Endothelial cell of umbilical vein (primary cell): ENCODE data around the gene AK8. TPM values are rescaled to one million over a fixed set of nuclear protein-coding genes. Genes with fewer than 3 reads are reported as not detected.
A peak's percentile ranks its signal among the peaks of the same experiment; 100 is the strongest.

Experiments
- BruUV-seq: library from RNA; stranded (reverse); fragments of 400-500 nt; replicated peaks from 2 replicates; lab custom pipeline; 2021; lab: Mats Ljungman, UMichigan
- CTCF ChIA-PET: fragments of 300-600, 350-600 bp; sonication (Branson Sonifier 250); formaldehyde crosslinking; loops from one replicate; lab custom pipeline; 2021; ENCODE audit warnings: antibody characterized with exemption, inconsistent platforms; lab: Charles Lee
- POLR2A ChIA-PET: fragments of 300-600, 350-600 bp; sonication (Branson Sonifier 250); formaldehyde crosslinking; loops from one replicate; lab custom pipeline; 2021; ENCODE audit warnings: antibody characterized with exemption, inconsistent platforms; lab: Charles Lee
- DNase-seq: peaks from one replicate; pipeline ENCODE4 v3.0.0-alpha.2; 2011; ENCODE audit warnings: low read depth, low spot score
- FAIRE-seq: peaks from 2 replicates; lab custom pipeline; 2011; peaks lifted over from hg19 to GRCh38; lab: Jason Lieb, UNC
- H2AFZ ChIP-seq: 2 replicates; pipeline ENCODE4 v1.6.0; 2012; ENCODE audit warnings: low read depth, low read length, control low read depth, inconsistent platforms
- H3K27ac ChIP-seq: 2 replicates; pipeline ENCODE4 v1.5.1; 2011; ENCODE audit warnings: low read depth, mild to moderate bottlenecking, control low read depth, low read length, moderate library complexity; ENCODE audit not compliant: insufficient read depth
- H3K27me3 ChIP-seq, 2 experiments: 2 replicates each; pipeline versions ENCODE4 v1.6.0 to v1.6.1; 2011; ENCODE audit warnings: low read length in 2 of 2, mixed read lengths in 1 of 2; ENCODE audit not compliant: control insufficient read depth in 2 of 2, insufficient read depth in 2 of 2
- H3K36me3 ChIP-seq, 2 experiments: 2 replicates in 1 of 2; 3 replicates in 1 of 2; pipeline ENCODE4 v1.5.1; 2011; ENCODE audit warnings: low read length in 2 of 2, mild to moderate bottlenecking in 1 of 2, moderate library complexity in 1 of 2; ENCODE audit not compliant: control insufficient read depth in 2 of 2, insufficient read depth in 2 of 2; ENCODE audit errors: extremely low read depth in 1 of 2
- H3K4me1 ChIP-seq: 3 replicates; pipeline ENCODE4 v1.5.1; 2011; ENCODE audit warnings: mild to moderate bottlenecking, low read length; ENCODE audit not compliant: control insufficient read depth, insufficient read depth; ENCODE audit errors: extremely low read depth
- H3K4me2 ChIP-seq: 2 replicates; pipeline ENCODE4 v1.6.1; 2011; ENCODE audit warnings: low read length, control low read depth, mixed read lengths; ENCODE audit not compliant: insufficient read depth
- H3K4me3 ChIP-seq, 3 experiments: fragments of 200-600 bp in 1 of 3; sonication (generic), shearing (Covaris generic) in 1 of 3; replicated peaks in 1 of 3; 2 replicates each; pipeline ENCODE4 v1.5.1; 2011 to 2016; ENCODE audit warnings: control low read depth in 3 of 3, low read length in 3 of 3, mild to moderate bottlenecking in 2 of 3, inconsistent platforms in 1 of 3, low read depth in 1 of 3, moderate library complexity in 1 of 3; ENCODE audit not compliant: insufficient read depth in 1 of 3
- H3K79me2 ChIP-seq: 2 replicates; pipeline ENCODE4 v1.6.0; 2012; ENCODE audit warnings: low read length, inconsistent platforms; ENCODE audit not compliant: control insufficient read depth, insufficient read depth
- H3K9ac ChIP-seq: replicated peaks from 2 replicates; pipeline ENCODE3; 2011; ENCODE audit warnings: low read length, control low read depth; ENCODE audit not compliant: insufficient read depth; ENCODE audit errors: extremely low read depth
- H3K9me1 ChIP-seq: replicated peaks from 3 replicates; pipeline ENCODE4 v1.6.0; 2011; ENCODE audit warnings: mild to moderate bottlenecking, low read length; ENCODE audit not compliant: control insufficient read depth, insufficient read depth; ENCODE audit errors: extremely low read depth
- H3K9me3 ChIP-seq: replicated peaks from 2 replicates; pipeline ENCODE4 v1.5.1; 2012; ENCODE audit warnings: low read length, inconsistent platforms; ENCODE audit not compliant: control insufficient read depth, insufficient read depth
- H4K20me1 ChIP-seq: replicated peaks from 2 replicates; pipeline ENCODE3; 2011; ENCODE audit warnings: mild to moderate bottlenecking, low read length; ENCODE audit not compliant: control insufficient read depth, insufficient read depth; ENCODE audit errors: extremely low read depth
- EZH2 ChIP-seq: IDR thresholded peaks from 2 replicates; pipeline ENCODE4 v1.6.1; 2012; ENCODE audit warnings: borderline replicate concordance, low read depth, mild to moderate bottlenecking, moderate library complexity, low read length, inconsistent platforms; ENCODE audit not compliant: severe bottlenecking
- FOS ChIP-seq: IDR thresholded peaks from 2 replicates; pipeline ENCODE4 v1.6.1; 2011; ENCODE audit warnings: mild to moderate bottlenecking, low read length, moderate library complexity, borderline replicate concordance; ENCODE audit not compliant: insufficient read depth
- GATA2 ChIP-seq: IDR thresholded peaks from 2 replicates; pipeline ENCODE4 v1.7.0; 2011; ENCODE audit warnings: low read depth, mild to moderate bottlenecking, moderate library complexity, mixed read lengths, low read length; ENCODE audit not compliant: insufficient read length, insufficient read depth
- JUN ChIP-seq: IDR thresholded peaks from 2 replicates; pipeline ENCODE4 v1.6.1; 2011; ENCODE audit warnings: borderline replicate concordance, low read depth; ENCODE audit not compliant: insufficient read length, insufficient read depth
- MYC ChIP-seq: IDR thresholded peaks from one replicate; pipeline ENCODE4 v1.6.1; 2011; ENCODE audit warnings: mild to moderate bottlenecking, low read depth, low read length
- POLR2A ChIP-seq: IDR thresholded peaks from 2 replicates; pipeline ENCODE4 v1.6.1; 2012; ENCODE audit warnings: low read depth, mild to moderate bottlenecking, control low read depth, low read length
- POLR2AphosphoS5 ChIP-seq: IDR thresholded peaks from 2 replicates; pipeline ENCODE4 v1.6.1; 2012; ENCODE audit warnings: low read depth, mild to moderate bottlenecking, control low read depth, low read length, moderate library complexity; ENCODE audit not compliant: insufficient read depth
- dilution Hi-C: fragments of 300-500 bp; cut with MboI; formaldehyde crosslinking; loops from one replicate; pipeline ENCODE4 v1.15.0; 2019; ENCODE audit warnings: low sequenced_read_pairs; ENCODE audit not compliant: extremely low pct_ligation_motif_present
- intact Hi-C: fragments of 100-400 bp; cut with micrococcal nuclease; formaldehyde crosslinking; loops from one replicate; pipeline ENCODE4 v1.10.0; 2022
- polyA plus RNA-seq, 4 experiments: library from polyadenylated mRNA; depleted of rRNA in 3 of 4; stranded (reverse) in 3 of 4; unstranded in 1 of 4; fragments of >200 nt; gene quantifications; 2 replicates each; pipeline versions ENCODE4 v1.2.1 to v1.2.3, GENCODE V29; 2011 to 2012; ENCODE audit warnings: missing spikeins in 1 of 4
- total RNA-seq: library from RNA; stranded (reverse); gene quantifications from 2 replicates; pipeline ENCODE4 v1.2.3, GENCODE V29; 2021
- TF ChIP-seq, protein P1 (sequence below): IDR thresholded peaks from 2 replicates; pipeline ENCODE4 v1.6.1; 2011; ENCODE audit not compliant: insufficient read depth, insufficient read length
- TF ChIP-seq, protein P2 (sequence below), 2 donors: IDR thresholded peaks; 1 replicate in 1 of 2; 2 replicates in 1 of 2; pipeline ENCODE4 v1.5.1; 2011; ENCODE audit warnings: low read length in 2 of 2, mild to moderate bottlenecking in 2 of 2, moderate library complexity in 2 of 2, control low read depth in 1 of 2, inconsistent platforms in 1 of 2, low read depth in 1 of 2; ENCODE audit not compliant: insufficient read depth in 1 of 2; ENCODE audit errors: extremely low read depth in 1 of 2

The AK8 gene
- total and polyA plus RNA-seq, 2 donors (not counting 3 experiments of a cell fraction or from before 2014, with no cell fraction given): 0.06 TPM; not detected in 1

DNA sequence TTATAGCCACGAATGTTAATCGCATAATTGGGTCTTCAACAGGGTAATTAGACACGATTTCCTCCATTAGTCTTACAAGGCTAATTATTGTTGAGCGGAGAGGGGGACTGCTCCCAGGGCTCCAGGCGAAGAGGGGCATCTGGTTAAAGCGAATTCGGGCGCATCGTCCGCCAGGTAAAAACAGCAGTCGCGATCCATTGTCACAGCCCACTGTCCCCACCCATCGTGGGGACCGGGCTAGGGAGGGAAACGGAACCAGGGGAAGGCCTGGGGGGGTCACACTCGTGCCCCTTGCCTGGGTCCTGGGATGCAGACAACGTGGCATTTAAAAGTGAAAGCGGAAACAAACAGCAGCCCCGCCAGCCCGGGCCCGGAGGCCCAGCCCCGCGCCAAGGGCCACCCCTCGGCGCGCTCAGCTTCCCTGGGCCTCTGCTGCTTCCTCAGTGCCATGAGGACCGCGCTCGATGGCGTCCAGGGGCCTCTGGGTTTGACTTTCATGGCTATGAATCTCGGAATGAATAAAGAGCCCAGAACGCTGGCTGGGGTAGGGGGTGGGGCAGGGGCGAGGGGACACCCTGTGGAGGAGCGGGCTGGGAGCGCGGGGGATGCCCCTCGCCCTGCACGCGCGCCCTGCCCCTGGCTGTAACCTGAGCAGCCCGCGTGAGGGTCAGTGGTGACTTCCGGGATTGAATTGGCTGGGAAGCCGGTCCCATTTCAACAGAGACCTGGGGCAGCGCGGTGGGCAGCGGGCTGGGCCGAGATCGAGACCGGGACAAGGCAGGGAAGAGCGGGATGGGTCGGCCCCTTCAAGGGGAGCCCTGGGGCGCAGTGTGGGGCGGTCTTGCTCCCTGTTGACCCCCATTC is 107.9 kb downstream of the AK8 start:
- dilution Hi-C loops: no loop called here
- Histone ChIP-seq H2AFZ (peak overlapping the region; percentile 97), H3K27me3 (peaks cover 0 to 11% of the 10 kb centered on the region in 2 experiments), H3K27ac (peak overlapping the region; percentile 61), H3K4me2 (peak overlapping the region; percentile 93), H3K36me3 (no peaks in the 10 kb centered on the region), H3K9ac (peak overlapping the region; percentile 82), H3K9me1 (no peaks in the 10 kb centered on the region), H3K9me3 (no peaks in the 10 kb centered on the region), H3K79me2 (no peaks in the 10 kb centered on the region), H3K4me1 (peaks cover 3% of the 10 kb centered on the region), H3K4me3 (peak overlapping the region; percentile 83 to 95 (median 91)), H4K20me1 (no peaks in the 10 kb centered on the region)
- TF ChIP-seq, protein P1, sequence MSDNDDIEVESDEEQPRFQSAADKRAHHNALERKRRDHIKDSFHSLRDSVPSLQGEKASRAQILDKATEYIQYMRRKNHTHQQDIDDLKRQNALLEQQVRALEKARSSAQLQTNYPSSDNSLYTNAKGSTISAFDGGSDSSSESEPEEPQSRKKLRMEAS: no peak
- TF ChIP-seq GATA2 (no peak), EZH2 (no peak), POLR2AphosphoS5 (peak; percentile 15), FOS (no peak), POLR2A (peak; percentile 43), MYC (no peak), JUN (no peak)
- TF ChIP-seq, protein P2, sequence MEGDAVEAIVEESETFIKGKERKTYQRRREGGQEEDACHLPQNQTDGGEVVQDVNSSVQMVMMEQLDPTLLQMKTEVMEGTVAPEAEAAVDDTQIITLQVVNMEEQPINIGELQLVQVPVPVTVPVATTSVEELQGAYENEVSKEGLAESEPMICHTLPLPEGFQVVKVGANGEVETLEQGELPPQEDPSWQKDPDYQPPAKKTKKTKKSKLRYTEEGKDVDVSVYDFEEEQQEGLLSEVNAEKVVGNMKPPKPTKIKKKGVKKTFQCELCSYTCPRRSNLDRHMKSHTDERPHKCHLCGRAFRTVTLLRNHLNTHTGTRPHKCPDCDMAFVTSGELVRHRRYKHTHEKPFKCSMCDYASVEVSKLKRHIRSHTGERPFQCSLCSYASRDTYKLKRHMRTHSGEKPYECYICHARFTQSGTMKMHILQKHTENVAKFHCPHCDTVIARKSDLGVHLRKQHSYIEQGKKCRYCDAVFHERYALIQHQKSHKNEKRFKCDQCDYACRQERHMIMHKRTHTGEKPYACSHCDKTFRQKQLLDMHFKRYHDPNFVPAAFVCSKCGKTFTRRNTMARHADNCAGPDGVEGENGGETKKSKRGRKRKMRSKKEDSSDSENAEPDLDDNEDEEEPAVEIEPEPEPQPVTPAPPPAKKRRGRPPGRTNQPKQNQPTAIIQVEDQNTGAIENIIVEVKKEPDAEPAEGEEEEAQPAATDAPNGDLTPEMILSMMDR (IDR thresholded peaks at IDR 0.05; ENCODE audit: extremely low read depth in 1 of 2, insufficient read depth in 1 of 2, low read depth in 1 of 2, low read length in 2 of 2): no peak
- peak; percentile 67 for FAIRE-seq
- peak; percentile 52 for DNase-seq
- intact Hi-C loops: loop anchor here (1.0 to 10.0 kb wide), 2 partner anchors 30 to 95 kb away; partner anchors contain the start of gene GTF3C4
- ChIA-PET CTCF (interaction anchor here (0.8 to 2.1 kb wide), 20 partner anchors 8 to 252 kb away, joined by 3 to 26 read pairs (median 4); partner anchors contain the start of genes DDX31 and GTF3C4), POLR2A (no interaction called here)
- BruUV-seq: no TSS peak
